H7 (cell line): Measurements from ENCODE around the gene FREY1. TPM values are rescaled to one million over a fixed set of nuclear protein-coding genes. Genes with fewer than 3 reads are reported as not detected.

Experiments
- DNase-seq: peaks from one replicate; pipeline ENCODE4 v3.0.0; 2012
- H3K27me3 ChIP-seq: 2 replicates; pipeline ENCODE4 v1.6.0; 2011; ENCODE audit warnings: mild to moderate bottlenecking, low read length; ENCODE audit not compliant: control insufficient read depth, insufficient read depth
- H3K36me3 ChIP-seq: replicated peaks from 2 replicates; pipeline ENCODE4 v1.5.1; 2011; ENCODE audit warnings: low read length; ENCODE audit not compliant: control insufficient read depth, insufficient read depth
- H3K4me3 ChIP-seq: 2 replicates; pipeline ENCODE4 v1.5.1; 2011; ENCODE audit warnings: low read depth, mild to moderate bottlenecking, control low read depth, low read length, moderate library complexity; ENCODE audit not compliant: insufficient read depth
- total RNA-seq: library from RNA; depleted of rRNA; stranded (reverse); fragments of >200 nt; shearing (Covaris generic); gene quantifications from 2 replicates; pipeline ENCODE4 v1.2.3, GENCODE V29; 2014

FREY1 gene
- total RNA-seq, 1 experiment from 2014 or later: 0.35 TPM

- DNase-seq: no peak
- H3K4me3 ChIP-seq: no peak overlapping the region; the same call in 1 of the 2 replicates
- H3K27me3 ChIP-seq: peaks cover 6% of the 10 kb centered on the region
- peaks cover 6% of the 10 kb centered on the region for H3K36me3 ChIP-seq
Measured at GRCh38 chr11:45899086-45899447, 8.0 kb downstream of the FREY1 start.

- Histone ChIP-seq H3K27me3 (peaks cover 6% of the 10 kb centered on the region), H3K36me3 (no peaks in the 10 kb centered on the region), H3K4me3 (no peak overlapping the region)
- DNase-seq: peak; percentile 54
Measured at GRCh38 chr11:45897556-45897955, 9.5 kb downstream of the FREY1 start.

- H3K27me3 ChIP-seq: peaks cover 6% of the 10 kb centered on the region
- peak; percentile 94 for DNase-seq
- no peaks in the 10 kb centered on the region for H3K36me3 ChIP-seq
- no peak overlapping the region for H3K4me3 ChIP-seq
Measured at GRCh38 chr11:45896422-45896984, 10.6 kb downstream of the FREY1 start.

- DNase-seq: peak; percentile 56
- no peaks in the 10 kb centered on the region for H3K36me3 ChIP-seq
- peaks cover 4% of the 10 kb centered on the region for H3K27me3 ChIP-seq
- H3K4me3 ChIP-seq: no peak overlapping the region
Measured at GRCh38 chr11:45895553-45896259, 11.4 kb downstream of the FREY1 start.

GRCh38 chr11:45894555-45895247, 12.4 kb downstream of the FREY1 start:
- Histone ChIP-seq H3K36me3 (no peaks in the 10 kb centered on the region), H3K27me3 (no peaks in the 10 kb centered on the region; the same call in 1 of the 2 replicates), H3K4me3 (no peak overlapping the region)
- DNase-seq: peak; percentile 14

- Histone ChIP-seq H3K4me3 (no peak overlapping the region), H3K36me3 (no peaks in the 10 kb centered on the region), H3K27me3 (no peaks in the 10 kb centered on the region; the same call in 1 of the 2 replicates)
- DNase-seq: no peak
Measured at GRCh38 chr11:45892856-45893255, 14.2 kb downstream of the FREY1 start.

GRCh38 chr11:45890886-45891550, 16.1 kb downstream of the FREY1 start:
- Histone ChIP-seq H3K36me3 (no peaks in the 10 kb centered on the region), H3K27me3 (peaks cover 5% of the 10 kb centered on the region; the same call in 1 of the 2 replicates), H3K4me3 (no peak overlapping the region)
- DNase-seq: peak; percentile 44

GRCh38 chr11:45889966-45890365, 17.1 kb downstream of the FREY1 start:
- DNase-seq: no peak
- Histone ChIP-seq H3K27me3 (peaks cover 9% of the 10 kb centered on the region; the same call in 1 of the 2 replicates), H3K36me3 (no peaks in the 10 kb centered on the region), H3K4me3 (no peak overlapping the region)

GRCh38 chr11:45889555-45889954, 17.5 kb downstream of the FREY1 start:
- no peak overlapping the region for H3K4me3 ChIP-seq
- no peaks in the 10 kb centered on the region for H3K36me3 ChIP-seq
- no peak for DNase-seq
- peaks cover 9% of the 10 kb centered on the region; the same call in 1 of the 2 replicates for H3K27me3 ChIP-seq

- H3K27me3 ChIP-seq: peaks cover 9% of the 10 kb centered on the region; the same call in 1 of the 2 replicates
- no peaks in the 10 kb centered on the region for H3K36me3 ChIP-seq
- no peak for DNase-seq
- H3K4me3 ChIP-seq: no peak overlapping the region
Measured at GRCh38 chr11:45887587-45887986, 19.5 kb downstream of the FREY1 start.

- no peak for DNase-seq
- Histone ChIP-seq H3K36me3 (0 out of 2 replicates have a peak, but pooled peaks cover under 1% of the 10 kb centered on the region), H3K4me3 (no peak overlapping the region), H3K27me3 (peaks cover 9% of the 10 kb centered on the region; the same call in 1 of the 2 replicates)
Measured at GRCh38 chr11:45886816-45887520, 20.1 kb downstream of the FREY1 start.

- Histone ChIP-seq H3K36me3 (peaks cover 3% of the 10 kb centered on the region), H3K27me3 (peaks cover 9% of the 10 kb centered on the region; the same call in 1 of the 2 replicates)
- DNase-seq: peak; percentile 93
Measured at GRCh38 chr11:45885921-45886721, 20.9 kb downstream of the FREY1 start.

GRCh38 chr11:45885274-45885920, 21.7 kb downstream of the FREY1 start, which contains the start of gene MAPK8IP1:
Gene MAPK8IP1 (plus strand): TSS chr11:45885651. CDS start chr11:45885821, 170 bp downstream.
- peak within 1 kb of the TSS; percentile 61 for H3K4me3 ChIP-seq
- H3K27me3 ChIP-seq: peaks cover 9% of the 10 kb centered on the region; the same call in 1 of the 2 replicates
- peaks cover 7% of the 10 kb centered on the region for H3K36me3 ChIP-seq
- peak; percentile 100 for DNase-seq

More at GRCh38 chr11:45885921-45886721, 20.9 kb downstream of the FREY1 start:
- peak overlapping the region; percentile 61 for H3K4me3 ChIP-seq
